AG10803 (cell line): ENCODE data around the gene POLR3K.
"Not testable (repeated sequence)": the region's sequence is repeated elsewhere in the genome, so short reads cannot be mapped to it uniquely, and the experiment has no call there.

ENCODE experiments used
- DNase-seq: peaks from one replicate; pipeline ENCODE4 v3.0.0; 2010; ENCODE audit warnings: low read depth
- H3K4me3 ChIP-seq: 2 replicates; pipeline ENCODE4 v1.5.1; 2011; ENCODE audit warnings: mild to moderate bottlenecking, low read length, control low read depth
- TF ChIP-seq, protein P1 (sequence below): conservative IDR thresholded peaks from 2 replicates; pipeline ENCODE4 v1.5.1; 2011; ENCODE audit warnings: mild to moderate bottlenecking, low read length, control low read depth, inconsistent platforms

POLR3K gene

DNA sequence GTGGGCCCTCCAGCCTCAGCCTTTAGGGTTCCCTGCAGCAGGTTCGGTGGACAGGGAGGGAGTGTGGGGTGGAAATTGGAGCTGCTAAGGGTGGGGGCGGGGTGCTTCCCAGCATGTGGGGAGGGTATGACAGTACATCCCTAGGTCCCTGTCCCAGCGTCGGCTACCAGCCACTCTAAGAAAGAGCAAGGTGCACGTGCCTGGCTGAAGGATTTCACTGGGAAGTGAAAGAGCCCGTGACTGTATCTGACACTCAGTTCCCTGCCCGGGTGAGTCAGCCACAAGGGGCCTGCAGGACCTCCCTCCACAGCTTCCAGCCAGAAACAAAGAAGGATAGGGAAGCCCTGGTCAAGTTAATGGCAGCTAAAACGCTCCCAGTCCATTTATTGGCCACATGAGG is 4.3 kb upstream of the POLR3K start:
- DNase-seq: no peak
- no peak overlapping the region for H3K4me3 ChIP-seq
- TF ChIP-seq, protein P1, sequence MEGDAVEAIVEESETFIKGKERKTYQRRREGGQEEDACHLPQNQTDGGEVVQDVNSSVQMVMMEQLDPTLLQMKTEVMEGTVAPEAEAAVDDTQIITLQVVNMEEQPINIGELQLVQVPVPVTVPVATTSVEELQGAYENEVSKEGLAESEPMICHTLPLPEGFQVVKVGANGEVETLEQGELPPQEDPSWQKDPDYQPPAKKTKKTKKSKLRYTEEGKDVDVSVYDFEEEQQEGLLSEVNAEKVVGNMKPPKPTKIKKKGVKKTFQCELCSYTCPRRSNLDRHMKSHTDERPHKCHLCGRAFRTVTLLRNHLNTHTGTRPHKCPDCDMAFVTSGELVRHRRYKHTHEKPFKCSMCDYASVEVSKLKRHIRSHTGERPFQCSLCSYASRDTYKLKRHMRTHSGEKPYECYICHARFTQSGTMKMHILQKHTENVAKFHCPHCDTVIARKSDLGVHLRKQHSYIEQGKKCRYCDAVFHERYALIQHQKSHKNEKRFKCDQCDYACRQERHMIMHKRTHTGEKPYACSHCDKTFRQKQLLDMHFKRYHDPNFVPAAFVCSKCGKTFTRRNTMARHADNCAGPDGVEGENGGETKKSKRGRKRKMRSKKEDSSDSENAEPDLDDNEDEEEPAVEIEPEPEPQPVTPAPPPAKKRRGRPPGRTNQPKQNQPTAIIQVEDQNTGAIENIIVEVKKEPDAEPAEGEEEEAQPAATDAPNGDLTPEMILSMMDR: no peak

DNA sequence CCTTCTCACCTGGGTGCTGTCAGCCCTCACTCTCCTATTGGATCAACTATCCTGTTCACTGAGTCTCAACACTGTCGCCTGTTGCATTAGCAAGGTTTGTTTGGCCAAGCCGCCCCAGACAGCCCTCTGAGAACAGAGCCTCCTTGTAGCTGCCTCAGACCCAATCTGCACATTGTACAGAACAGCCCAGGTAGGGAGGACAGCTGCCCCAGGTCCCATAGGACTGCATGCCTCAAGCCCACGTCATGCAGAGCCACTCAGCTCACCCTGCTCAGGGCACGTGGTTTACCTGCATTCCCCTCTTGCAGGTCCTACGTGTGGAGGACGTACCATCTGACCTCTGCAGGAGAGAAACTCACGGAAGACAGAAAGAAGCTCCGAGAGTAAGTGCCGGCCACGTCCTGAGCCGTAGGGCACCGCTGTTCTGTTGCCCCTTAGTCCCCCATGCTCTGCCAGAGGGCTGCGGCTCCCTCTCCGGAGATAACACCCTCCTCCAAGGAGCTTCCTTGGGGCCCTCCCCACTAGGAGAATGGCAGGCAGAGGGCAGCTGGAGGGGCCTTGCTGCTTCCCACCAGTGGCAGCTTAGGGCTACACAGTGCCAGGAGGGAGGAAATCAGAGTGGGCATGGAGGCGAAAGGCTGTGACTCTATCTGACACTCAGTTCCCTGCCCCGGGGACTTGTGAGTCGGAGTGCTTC is 3.0 kb upstream of the POLR3K start:
- DNase-seq: no peak
- no peak overlapping the region for H3K4me3 ChIP-seq
- TF ChIP-seq, protein P1: no peak

DNA sequence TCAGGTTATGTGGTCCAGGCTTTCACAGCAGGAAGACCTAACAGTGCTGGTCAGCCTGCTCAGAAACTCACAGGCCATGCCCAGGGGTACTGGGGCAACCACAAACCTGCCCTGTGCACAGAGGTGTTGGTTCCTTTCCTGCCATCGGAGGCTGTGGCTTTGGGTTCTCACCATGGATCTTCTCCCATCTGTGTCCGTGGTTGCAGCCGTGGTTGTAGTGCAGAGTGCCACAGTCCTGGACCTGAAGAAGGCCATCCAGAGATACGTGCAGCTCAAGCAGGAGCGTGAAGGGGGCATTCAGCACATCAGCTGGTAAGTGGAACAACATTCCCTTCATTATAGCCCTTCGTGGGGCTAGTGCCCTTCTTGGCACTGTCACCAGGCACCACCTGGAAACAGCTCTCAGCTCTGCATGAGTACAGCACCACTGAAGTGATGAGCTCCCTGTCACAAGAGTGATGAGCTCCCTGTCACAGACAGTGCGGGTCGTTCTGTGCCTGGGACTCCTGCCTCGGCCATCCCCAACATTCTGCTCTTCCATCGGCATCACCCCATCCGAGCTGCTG is 2.2 kb upstream of the POLR3K start:
- no peak overlapping the region for H3K4me3 ChIP-seq
- TF ChIP-seq, protein P1: no peak
- DNase-seq: no peak

DNA sequence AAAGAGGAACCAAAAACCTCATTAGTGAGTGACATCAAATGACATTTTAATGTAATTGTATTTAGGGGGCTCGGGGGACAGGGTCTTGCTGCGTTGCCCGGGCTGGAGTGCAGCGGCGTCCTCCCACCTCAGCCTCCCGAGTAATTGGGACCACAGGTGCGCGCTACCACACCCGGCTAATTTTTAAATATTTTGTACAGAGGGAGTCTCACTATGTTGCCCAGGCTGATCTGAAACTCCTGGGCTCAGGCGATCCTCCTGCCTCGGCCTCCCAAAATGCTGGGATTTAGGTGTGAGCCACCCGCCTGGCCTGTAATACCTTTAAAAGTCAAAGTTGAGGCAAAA is 801 bp upstream of the POLR3K start:
- DNase-seq: no peak
- TF ChIP-seq, protein P1: no peak
- peak overlapping the region; percentile 83 for H3K4me3 ChIP-seq

DNA sequence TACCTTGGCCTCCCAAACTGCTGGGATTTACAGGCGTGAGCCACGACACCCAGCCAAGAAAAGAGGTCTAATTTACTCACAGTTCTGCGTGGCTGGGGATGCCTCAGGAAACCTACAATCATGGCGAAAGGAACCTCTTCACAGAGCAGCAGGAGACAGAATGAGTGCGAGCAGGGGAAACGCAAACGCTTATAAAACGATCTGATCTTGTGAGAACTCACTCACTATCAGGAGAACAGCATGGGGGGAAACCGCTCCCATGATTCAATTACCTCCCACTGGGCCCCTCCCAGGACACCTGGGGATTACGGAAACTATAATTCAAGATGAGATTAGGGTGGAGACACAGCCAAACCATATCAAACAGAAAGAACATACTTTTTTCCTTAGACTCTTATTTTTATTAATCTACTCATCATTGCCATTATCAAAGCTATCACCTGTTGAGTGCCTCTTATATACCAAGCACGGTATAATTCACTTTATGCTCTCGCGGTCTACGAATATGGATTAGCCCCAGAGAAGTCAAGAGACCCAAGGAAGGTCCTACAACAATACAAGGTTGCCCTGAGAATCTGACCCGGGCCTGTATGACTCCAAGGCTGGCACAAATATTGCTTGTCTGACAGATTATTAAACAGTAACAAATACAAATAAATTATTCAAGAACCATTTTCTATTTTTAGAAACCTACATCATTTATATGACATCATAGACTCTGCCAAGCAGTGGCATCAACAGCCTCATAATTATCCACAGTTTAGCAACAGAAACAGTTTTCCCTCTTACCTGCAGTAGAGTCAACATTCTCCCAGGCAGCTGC is 2.4 kb downstream of the POLR3K start:
- no peak overlapping the region for H3K4me3 ChIP-seq
- DNase-seq: no peak
- TF ChIP-seq, protein P1: no peak

DNA sequence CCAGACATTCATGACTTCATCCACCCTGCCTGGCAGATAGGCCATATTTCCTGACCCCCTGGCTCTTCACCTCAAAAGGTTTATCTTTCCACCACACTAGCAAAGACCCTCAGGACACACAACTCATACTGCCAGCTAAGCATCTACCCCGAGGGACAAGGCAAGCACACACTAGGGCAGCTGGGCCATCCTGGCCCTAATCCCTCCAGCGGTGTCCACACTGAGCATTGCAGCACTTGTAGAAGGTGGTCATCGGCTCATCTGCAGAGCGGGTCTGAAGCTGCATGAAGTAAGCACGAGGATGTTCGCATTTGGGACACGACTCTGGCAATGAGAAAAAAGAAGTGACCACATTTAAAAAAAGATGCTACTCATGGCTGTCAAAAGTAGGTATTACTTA is 6.2 kb downstream of the POLR3K start:
- no peak overlapping the region for H3K4me3 ChIP-seq
- TF ChIP-seq, protein P1: no peak
- DNase-seq: no peak

DNA sequence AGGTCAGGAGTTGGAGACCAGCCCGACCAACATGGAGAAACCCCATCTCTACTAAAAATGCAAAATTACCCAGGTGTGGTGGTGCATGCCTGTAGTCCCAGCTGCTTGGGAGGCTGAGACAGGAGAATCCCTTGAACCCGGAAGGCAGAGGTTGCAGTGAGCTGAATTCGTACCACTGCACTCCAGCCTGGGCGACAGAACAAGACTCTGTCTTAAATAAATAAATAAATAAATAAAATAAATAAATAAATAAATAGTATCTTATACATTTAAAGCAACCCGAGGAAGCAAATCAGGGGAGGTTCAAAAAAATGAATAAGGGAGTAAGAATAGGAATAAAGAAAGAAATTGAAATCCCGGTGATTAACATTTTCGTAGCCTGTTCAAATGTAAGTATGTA is 6.9 kb downstream of the POLR3K start:
- DNase-seq, H3K4me3 ChIP-seq: not testable (repeated sequence)
